Skeletal muscle tissue (tissue), 4 donors: Measurements from ENCODE around the gene CDC42EP4. TPM values are rescaled to one million over a fixed set of nuclear protein-coding genes. Genes with fewer than 3 reads are reported as not detected.
A peak's percentile ranks its signal among the peaks of the same experiment; 100 is the strongest.

Source experiments
- H3K27ac ChIP-seq: one replicate; pipeline ENCODE4 v1.7.0; 2013; ENCODE audit warnings: mild to moderate bottlenecking, low read depth, low read length, inconsistent platforms
- H3K27me3 ChIP-seq, 3 donors: one replicate each; pipeline ENCODE4 v1.7.0; 2013; ENCODE audit warnings: low read length in 3 of 3; ENCODE audit not compliant: control insufficient read depth in 3 of 3, insufficient read depth in 3 of 3
- H3K36me3 ChIP-seq, 3 donors: one replicate each; pipeline ENCODE4 v1.7.0; 2013; ENCODE audit warnings: low read length in 3 of 3; ENCODE audit not compliant: control insufficient read depth in 3 of 3, insufficient read depth in 3 of 3
- H3K4me1 ChIP-seq, 3 donors: one replicate each; pipeline ENCODE4 v1.7.0; 2013; ENCODE audit warnings: low read length in 3 of 3, mild to moderate bottlenecking in 3 of 3; ENCODE audit not compliant: control insufficient read depth in 3 of 3, insufficient read depth in 3 of 3
- H3K4me3 ChIP-seq, 3 donors: one replicate each; pipeline ENCODE4 v1.7.0; 2013; ENCODE audit warnings: low read length in 3 of 3
- H3K9ac ChIP-seq, 3 donors: one replicate each; pipeline ENCODE4 v1.7.0; 2013; ENCODE audit warnings: low read length in 3 of 3, mild to moderate bottlenecking in 3 of 3, moderate library complexity in 2 of 3, low read depth in 1 of 3
- H3K9me3 ChIP-seq, 3 donors: one replicate each; pipeline ENCODE4 v1.7.0; 2013; ENCODE audit warnings: low read length in 3 of 3; ENCODE audit not compliant: control insufficient read depth in 3 of 3
- total RNA-seq: library from RNA; depleted of rRNA; stranded (reverse); fragments of >200 nt; gene quantifications from one replicate; pipeline ENCODE4 v1.2.3, GENCODE V29; 2014
- donor health status: Osteomylitis.

CDC42EP4 gene
- total RNA-seq, 1 donor from 2014 or later, result 18.8 TPM

DNA sequence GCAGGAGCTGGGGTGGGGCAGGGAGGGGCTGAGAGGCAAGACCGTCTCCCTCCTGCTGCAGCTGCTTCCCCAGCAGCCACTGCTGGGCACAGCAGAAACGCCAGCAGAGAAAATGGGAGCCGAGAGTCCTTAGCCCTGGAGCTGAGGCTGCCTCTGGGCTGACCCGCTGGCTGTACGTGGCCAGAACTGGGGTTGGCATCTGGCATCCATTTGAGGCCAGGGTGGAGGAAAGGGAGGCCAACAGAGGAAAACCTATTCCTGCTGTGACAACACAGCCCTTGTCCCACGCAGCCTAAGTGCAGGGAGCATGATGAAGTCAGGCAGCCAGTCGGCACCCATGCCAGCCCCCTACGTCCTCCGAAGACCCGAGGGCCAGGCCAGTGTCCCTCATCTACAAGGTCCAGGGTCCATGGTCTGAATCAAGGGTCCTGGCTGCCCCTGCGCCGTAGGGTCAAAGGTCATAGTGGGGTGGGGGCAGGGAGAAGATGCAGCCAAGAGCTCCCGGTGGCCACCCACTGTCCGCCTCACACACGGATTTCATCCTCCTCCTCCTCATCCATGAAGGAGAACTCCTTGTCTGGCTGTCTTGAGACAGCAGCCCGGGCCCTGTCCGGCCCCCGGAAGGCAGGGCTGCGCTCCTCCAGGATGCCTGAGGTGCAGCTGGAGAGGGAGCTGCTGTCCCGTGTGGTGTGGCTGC lies 26.7 kb downstream of the CDC42EP4 start:
- Histone ChIP-seq H3K27ac (no peak overlapping the region), H3K27me3 (peaks cover 0 to 2% (median 0%) of the 10 kb centered on the region in 3 donors), H3K4me1 (peaks cover 15 to 45% (median 43%) of the 10 kb centered on the region in 3 donors), H3K9me3 (no peaks in the 10 kb centered on the region), H3K4me3 (no peak overlapping the region), H3K9ac (peak overlapping the region in 1 of 3 donors; percentile 33), H3K36me3 (peaks cover 5 to 11% (median 6%) of the 10 kb centered on the region in 3 donors)

DNA sequence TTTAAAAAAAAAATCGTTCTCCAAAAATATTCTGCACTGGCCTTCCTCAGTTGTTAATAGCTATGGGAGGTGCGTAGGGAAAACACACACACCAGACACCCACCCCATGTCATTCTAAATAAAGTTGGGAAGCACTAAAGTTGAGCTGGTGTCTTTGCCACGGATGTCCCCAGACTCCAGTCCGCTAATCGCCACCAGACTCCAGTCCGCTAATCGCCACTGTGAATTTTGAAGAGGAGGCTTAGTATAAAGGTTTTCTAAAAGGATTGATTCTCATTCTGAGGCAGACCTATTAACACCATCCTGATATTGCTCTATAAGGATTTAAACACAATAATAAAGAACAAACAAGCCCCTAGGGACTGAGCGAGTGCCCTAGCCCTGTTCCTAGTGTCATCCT lies 27.4 kb downstream of the CDC42EP4 start:
- no peak overlapping the region for H3K9ac ChIP-seq
- no peaks in the 10 kb centered on the region for H3K9me3 ChIP-seq
- H3K36me3 ChIP-seq, result peaks cover 5 to 11% (median 6%) of the 10 kb centered on the region in 3 donors
- peaks cover 13 to 42% (median 40%) of the 10 kb centered on the region in 3 donors for H3K4me1 ChIP-seq
- no peak overlapping the region for H3K4me3 ChIP-seq
- no peak overlapping the region for H3K27ac ChIP-seq
- H3K27me3 ChIP-seq, result peaks cover 0 to 6% (median 0%) of the 10 kb centered on the region in 3 donors

DNA sequence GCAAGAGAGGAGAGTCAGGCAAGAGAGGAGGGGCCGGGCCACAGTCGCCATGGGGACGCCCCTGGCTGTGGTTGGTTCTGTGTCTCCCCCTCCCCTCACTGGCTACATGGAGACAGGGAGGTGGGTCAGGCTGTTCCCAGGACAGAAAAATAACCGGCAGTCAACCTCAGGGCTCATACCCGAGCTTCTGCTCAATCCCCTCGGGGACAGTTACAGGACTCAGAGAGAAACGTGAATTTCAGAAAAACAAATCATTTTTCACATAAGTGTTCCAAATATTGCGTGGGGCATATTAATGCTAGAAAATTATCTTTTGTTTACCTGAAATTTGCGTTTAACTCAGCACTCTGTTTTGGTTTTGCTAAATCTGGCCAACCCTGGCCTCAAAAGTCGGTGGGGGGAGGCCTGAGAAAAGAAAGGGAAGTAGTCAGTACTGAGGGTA lies 27.9 kb downstream of the CDC42EP4 start:
- Histone ChIP-seq H3K27ac (peak overlapping the region; percentile 25), H3K4me1 (peaks cover 15 to 39% (median 38%) of the 10 kb centered on the region in 3 donors), H3K4me3 (no peak overlapping the region), H3K9me3 (no peaks in the 10 kb centered on the region), H3K9ac (no peak overlapping the region), H3K36me3 (peaks cover 5 to 11% (median 6%) of the 10 kb centered on the region in 3 donors), H3K27me3 (peaks cover 0 to 6% (median 0%) of the 10 kb centered on the region in 3 donors)

DNA sequence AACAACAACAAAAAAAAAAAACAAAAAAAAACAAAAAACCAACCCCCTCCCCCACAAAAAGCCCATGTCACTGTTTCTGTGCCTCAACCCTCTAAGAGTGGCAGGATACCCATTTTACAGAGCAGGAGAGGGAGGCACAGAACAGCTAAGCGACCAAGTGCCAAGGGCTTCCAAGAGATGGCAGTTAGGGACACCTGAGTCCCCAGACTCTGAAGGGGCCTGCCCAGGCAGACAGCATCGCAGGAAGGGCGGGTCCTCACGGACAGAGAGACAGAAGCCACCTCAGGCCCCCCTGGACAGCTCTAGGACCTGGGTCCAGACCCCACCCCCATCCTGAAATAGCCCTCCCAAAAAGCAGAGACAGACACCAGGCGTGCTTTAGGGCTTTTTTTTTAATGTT lies 28.6 kb downstream of the CDC42EP4 start:
- Histone ChIP-seq H3K27me3 (peaks cover 0 to 6% (median 0%) of the 10 kb centered on the region in 3 donors), H3K9me3 (no peaks in the 10 kb centered on the region), H3K4me3 (no peak overlapping the region), H3K9ac (no peak overlapping the region), H3K4me1 (peaks cover 21 to 41% (median 38%) of the 10 kb centered on the region in 3 donors), H3K36me3 (peaks cover 5 to 11% (median 6%) of the 10 kb centered on the region in 3 donors), H3K27ac (peak overlapping the region; percentile 25)

DNA sequence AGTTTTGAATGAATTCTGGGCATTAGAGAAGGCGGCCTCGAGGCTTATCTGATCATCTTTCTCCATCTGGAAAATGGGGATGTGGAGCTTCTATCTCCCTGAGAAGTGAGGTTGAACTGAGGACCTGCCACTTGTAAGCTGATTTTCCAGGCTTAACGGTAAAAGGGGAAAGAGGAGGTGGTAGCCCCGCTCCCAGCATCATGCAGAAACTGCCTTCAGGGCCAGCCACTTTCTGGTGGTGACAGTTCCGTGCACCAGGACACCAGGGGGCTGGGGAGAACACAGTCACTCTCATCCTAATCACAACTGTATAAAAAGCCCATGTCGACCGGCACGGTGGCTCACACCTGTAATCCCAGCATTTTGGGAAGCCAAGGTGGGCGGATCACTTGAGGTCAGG lies 29.2 kb downstream of the CDC42EP4 start:
- peaks cover 0 to 6% (median 0%) of the 10 kb centered on the region in 3 donors for H3K27me3 ChIP-seq
- H3K27ac ChIP-seq, result no peak overlapping the region
- no peak overlapping the region for H3K9ac ChIP-seq
- H3K4me3 ChIP-seq, result no peak overlapping the region
- H3K9me3 ChIP-seq, result no peaks in the 10 kb centered on the region
- peaks cover 5 to 11% (median 6%) of the 10 kb centered on the region in 3 donors for H3K36me3 ChIP-seq
- peaks cover 21 to 44% (median 32%) of the 10 kb centered on the region in 3 donors for H3K4me1 ChIP-seq

DNA sequence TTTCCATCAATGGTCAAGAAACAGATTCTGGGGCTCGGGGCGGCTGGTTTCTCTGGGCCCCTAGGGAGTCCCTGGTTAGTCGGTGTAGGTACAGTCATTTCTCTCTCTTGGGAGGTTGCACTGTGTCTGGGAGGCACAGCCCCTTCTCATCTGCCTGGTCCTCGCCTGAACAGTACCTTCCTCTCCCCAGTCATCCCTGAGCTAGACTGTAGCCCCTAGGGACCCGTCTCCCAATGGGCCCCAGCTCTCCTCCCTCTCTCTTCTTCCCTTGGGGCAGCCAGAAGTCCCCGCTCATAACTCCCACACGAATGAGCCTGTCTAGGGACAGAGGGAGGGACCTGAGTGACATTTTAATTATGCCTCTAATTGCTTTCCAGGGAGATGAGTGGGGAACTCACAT lies 29.9 kb downstream of the CDC42EP4 start:
- Histone ChIP-seq H3K36me3 (peaks cover 5 to 11% (median 6%) of the 10 kb centered on the region in 3 donors), H3K4me1 (peaks cover 19 to 37% (median 25%) of the 10 kb centered on the region in 3 donors), H3K9ac (no peak overlapping the region), H3K27ac (no peak overlapping the region), H3K9me3 (no peaks in the 10 kb centered on the region), H3K4me3 (no peak overlapping the region), H3K27me3 (peaks cover 0 to 6% (median 0%) of the 10 kb centered on the region in 3 donors)

DNA sequence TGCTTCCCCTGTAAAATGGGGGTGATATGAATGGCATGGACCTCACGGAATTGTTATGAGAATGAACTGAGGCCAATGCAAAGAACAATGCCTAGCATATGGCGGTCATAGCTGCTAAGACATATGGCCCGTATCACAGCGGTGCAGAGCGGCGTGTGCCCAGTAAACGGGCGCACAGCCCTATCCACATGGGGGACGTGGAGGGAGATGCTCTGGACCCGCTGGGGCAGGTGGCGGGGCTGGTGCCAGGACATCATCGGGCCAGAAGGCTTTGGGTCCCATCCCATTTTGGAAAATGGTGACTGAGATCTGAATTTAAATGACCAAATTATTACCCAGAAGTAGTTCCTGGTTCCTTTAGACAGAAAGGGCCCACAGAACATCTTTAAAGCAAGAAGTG lies 31.6 kb downstream of the CDC42EP4 start:
- Histone ChIP-seq H3K4me1 (peaks cover 11 to 23% (median 13%) of the 10 kb centered on the region in 3 donors), H3K27ac (no peak overlapping the region), H3K9ac (no peak overlapping the region), H3K9me3 (no peaks in the 10 kb centered on the region), H3K36me3 (peaks cover 2 to 4% (median 3%) of the 10 kb centered on the region in 3 donors), H3K4me3 (no peak overlapping the region), H3K27me3 (peaks cover 0 to 6% (median 0%) of the 10 kb centered on the region in 3 donors)

DNA sequence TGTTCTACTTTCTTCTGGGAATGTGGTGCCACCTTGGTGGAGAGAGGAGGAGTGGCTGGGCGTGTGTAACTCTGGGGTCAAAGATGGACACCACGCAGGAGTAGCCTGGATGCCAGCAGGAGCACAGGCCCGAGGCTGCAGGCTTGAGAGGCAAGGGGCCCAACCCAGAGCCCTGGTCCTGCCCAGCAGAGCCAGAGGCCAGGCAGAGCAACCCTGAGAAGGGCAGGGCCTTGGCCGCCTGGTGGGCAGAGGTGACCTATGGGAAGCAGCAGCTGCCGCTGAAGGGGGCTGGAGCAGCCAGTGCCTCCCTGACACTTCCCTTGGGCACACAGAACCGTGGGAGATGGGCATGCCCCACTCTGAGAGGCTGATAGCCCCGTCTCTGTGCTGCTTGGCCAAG lies 32.1 kb downstream of the CDC42EP4 start:
- peaks cover 0 to 6% (median 0%) of the 10 kb centered on the region in 3 donors for H3K27me3 ChIP-seq
- no peak overlapping the region for H3K4me3 ChIP-seq
- H3K9me3 ChIP-seq, result no peaks in the 10 kb centered on the region
- H3K27ac ChIP-seq, result no peak overlapping the region
- H3K9ac ChIP-seq, result no peak overlapping the region
- H3K4me1 ChIP-seq, result peaks cover 8 to 20% (median 9%) of the 10 kb centered on the region in 3 donors
- no peaks in the 10 kb centered on the region for H3K36me3 ChIP-seq

DNA sequence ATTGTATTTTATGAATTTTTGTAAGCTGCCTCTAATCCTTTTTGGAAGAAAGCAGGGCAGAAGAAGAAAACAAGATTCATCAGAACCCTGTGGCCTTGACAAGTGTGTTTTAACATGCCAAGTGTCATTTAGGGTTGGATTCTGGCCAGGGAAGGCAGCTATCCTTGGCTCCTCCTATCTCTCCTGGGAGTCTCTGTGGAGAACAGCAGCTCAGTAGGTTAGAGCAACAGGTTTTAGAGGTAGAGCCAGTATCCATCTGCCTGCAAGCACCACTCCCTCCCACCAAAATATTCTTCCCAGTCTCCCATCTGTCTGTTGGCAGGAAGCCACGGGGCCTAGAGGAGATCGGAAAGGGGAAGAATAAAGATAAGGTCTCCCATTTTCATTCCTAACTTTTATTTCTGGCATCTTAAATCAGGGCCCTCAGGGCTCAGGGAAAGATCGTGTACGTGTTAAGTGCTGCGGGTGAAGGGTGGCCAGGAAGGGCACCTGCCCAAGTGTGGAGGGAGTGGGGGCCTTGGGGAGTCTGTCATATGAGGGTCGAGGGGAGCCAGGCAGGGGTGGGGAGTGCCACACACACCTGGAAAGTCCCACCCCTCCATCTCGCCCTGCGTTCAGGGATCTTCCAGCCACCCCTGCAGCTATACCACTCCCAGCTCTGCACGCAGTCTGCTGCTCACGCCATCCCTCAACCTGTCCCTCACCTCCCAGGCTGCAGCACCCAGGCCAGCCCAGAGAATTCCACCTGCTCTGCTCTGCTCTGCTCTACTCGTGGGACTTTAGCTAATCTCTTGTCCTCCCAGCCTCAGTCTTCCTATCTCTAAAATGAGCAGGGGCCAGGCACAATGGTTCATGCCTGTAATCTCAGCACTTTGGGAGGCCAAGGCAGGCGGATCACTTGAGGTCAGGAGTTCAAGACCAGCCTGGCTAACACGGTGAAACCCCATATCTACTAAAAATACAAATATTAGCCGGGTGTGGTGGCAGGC lies 33.0 kb downstream of the CDC42EP4 start:
- peak overlapping the region; percentile 13 for H3K27ac ChIP-seq
- H3K9ac ChIP-seq, result peak overlapping the region in 2 of 3 donors; percentile 33 to 54
- peaks cover 8 to 20% (median 9%) of the 10 kb centered on the region in 3 donors for H3K4me1 ChIP-seq
- no peaks in the 10 kb centered on the region for H3K36me3 ChIP-seq
- H3K9me3 ChIP-seq, result no peaks in the 10 kb centered on the region
- H3K4me3 ChIP-seq, result peak overlapping the region in 1 of 3 donors; percentile 14
- H3K27me3 ChIP-seq, result peaks cover 0 to 6% (median 0%) of the 10 kb centered on the region in 3 donors
